Frontal cortex (tissue), 4 donors: ENCODE results near the gene FAM72A. TPM values are rescaled to one million over a fixed set of nuclear protein-coding genes. Genes with fewer than 3 reads are reported as not detected.
"Not testable (repeated sequence)": the region's sequence is repeated elsewhere in the genome, so short reads cannot be mapped to it uniquely, and the experiment has no call there.

Source experiments
- DNase-seq, 2 donors: peaks; one replicate each; pipeline ENCODE4 v3.0.0; 2012; ENCODE audit warnings: low spot score in 2 of 2
- FAIRE-seq: peaks from 2 replicates; lab custom pipeline; 2012; peaks lifted over from hg19 to GRCh38; lab: Jason Lieb, UNC
- total RNA-seq: library from RNA; depleted of rRNA; stranded (reverse); fragments of >200 nt; gene quantifications from one replicate; pipeline ENCODE4 v1.2.3, GENCODE V29; 2014
- donor health status: control.
- donor health status: control.
- donor health status: control.

Gene FAM72A
- 2.4 TPM for total RNA-seq

- DNase-seq = peak in 1 of 2 donors; percentile 63
- not testable (repeated sequence) for FAIRE-seq
Observed at GRCh38 chr1:206202789-206203363, at the start of gene FAM72A. TSS of gene FAM72A (minus strand) at chr1:206202839. CDS start at chr1:206202025, 814 bp downstream.

- DNase-seq, FAIRE-seq: not testable (repeated sequence)
Observed at GRCh38 chr1:206250953-206251681, 48.5 kb upstream of the FAM72A start.

- FAIRE-seq, DNase-seq: not testable (repeated sequence)
Observed at GRCh38 chr1:206246129-206246886, 43.7 kb upstream of the FAM72A start.

- DNase-seq, FAIRE-seq: not testable (repeated sequence)
Observed at GRCh38 chr1:206245479-206245878, 42.8 kb upstream of the FAM72A start.

GRCh38 chr1:206243335-206243734, 40.7 kb upstream of the FAM72A start:
- not testable (repeated sequence) for FAIRE-seq, DNase-seq

GRCh38 chr1:206240288-206240687, 37.6 kb upstream of the FAM72A start:
- DNase-seq, FAIRE-seq: not testable (repeated sequence)

GRCh38 chr1:206235190-206235589, 32.6 kb upstream of the FAM72A start:
- not testable (repeated sequence) for DNase-seq, FAIRE-seq

- DNase-seq, FAIRE-seq: not testable (repeated sequence)
Observed at GRCh38 chr1:206234189-206234916, 31.7 kb upstream of the FAM72A start.

GRCh38 chr1:206232970-206233645, 30.5 kb upstream of the FAM72A start:
- not testable (repeated sequence) for DNase-seq, FAIRE-seq

- DNase-seq, FAIRE-seq: not testable (repeated sequence)
Observed at GRCh38 chr1:206231989-206232388, 29.4 kb upstream of the FAM72A start.

- not testable (repeated sequence) for FAIRE-seq, DNase-seq
Observed at GRCh38 chr1:206229286-206229685, 26.6 kb upstream of the FAM72A start.

- not testable (repeated sequence) for DNase-seq, FAIRE-seq
Observed at GRCh38 chr1:206226886-206227285, 24.2 kb upstream of the FAM72A start.

GRCh38 chr1:206225386-206225785, 22.7 kb upstream of the FAM72A start:
- DNase-seq, FAIRE-seq: not testable (repeated sequence)

- not testable (repeated sequence) for DNase-seq, FAIRE-seq
Observed at GRCh38 chr1:206224190-206224776, 21.6 kb upstream of the FAM72A start.

- DNase-seq, FAIRE-seq: not testable (repeated sequence)
Observed at GRCh38 chr1:206221585-206221984, 18.9 kb upstream of the FAM72A start.

GRCh38 chr1:206220332-206221000, 17.8 kb upstream of the FAM72A start:
- DNase-seq, FAIRE-seq: not testable (repeated sequence)

GRCh38 chr1:206219514-206220331, 17.1 kb upstream of the FAM72A start:
- not testable (repeated sequence) for DNase-seq

More at GRCh38 chr1:206219514-206220331, 17.1 kb upstream of the FAM72A start:
- not testable (repeated sequence) for FAIRE-seq
